PC-9 (cell line): ENCODE measurements around the gene LRG1. TPM values are rescaled to one million over a fixed set of nuclear protein-coding genes. Genes with fewer than 3 reads are reported as not detected.

Source experiments
- BruUV-seq: library from RNA; stranded (reverse); fragments of 400-500 nt; replicated peaks from 2 replicates; lab custom pipeline; 2021; lab: Mats Ljungman, UMichigan
- CTCF ChIA-PET: fragments of 300-600 bp; sonication (Branson Sonifier 250); formaldehyde crosslinking; loops from one replicate; lab custom pipeline; 2022; ENCODE audit warnings: antibody characterized with exemption; lab: Charles Lee
- POLR2A ChIA-PET: fragments of 300-600 bp; sonication (Branson Sonifier 250); formaldehyde crosslinking; loops from one replicate; lab custom pipeline; 2022; ENCODE audit warnings: antibody characterized with exemption; ENCODE audit not compliant: unreplicated experiment; lab: Charles Lee
- DNase-seq, 2 experiments: peaks; one replicate each; pipeline versions ENCODE4 v3.0.0 to v3.0.0-alpha.2; 2015 to 2022; ENCODE audit warnings: mixed read lengths in 1 of 2
- H2AFZ ChIP-seq: fragments of 200-600 bp; sonication (generic); 2 replicates; pipeline ENCODE4 v1.8.1; 2017; ENCODE audit warnings: antibody characterized with exemption
- H3F3A ChIP-seq: fragments of 200-600 bp; sonication (generic); 2 replicates; pipeline ENCODE4 v1.8.1; 2017; ENCODE audit warnings: antibody characterized with exemption, mild to moderate bottlenecking, low read depth; ENCODE audit not compliant: insufficient read depth
- H3K27ac ChIP-seq: fragments of 200-600 bp; sonication (generic); 2 replicates; pipeline ENCODE4 v1.6.1; 2016; ENCODE audit warnings: mixed run types
- H3K27me3 ChIP-seq: fragments of 200-600 bp; sonication (generic); 2 replicates; pipeline ENCODE4 v1.6.1; 2016; ENCODE audit warnings: low read depth, mixed run types; ENCODE audit not compliant: insufficient read depth
- H3K36me3 ChIP-seq: fragments of 200-600 bp; sonication (generic); 2 replicates; pipeline ENCODE4 v1.6.1; 2016; ENCODE audit warnings: low read depth, mixed run types
- H3K4me1 ChIP-seq: fragments of 200-600 bp; sonication (generic); replicated peaks from 2 replicates; pipeline ENCODE4 v1.6.1; 2016; ENCODE audit warnings: mixed run types; ENCODE audit not compliant: insufficient read depth
- H3K4me2 ChIP-seq: fragments of 200-600 bp; sonication (generic); 2 replicates; pipeline ENCODE4 v1.6.1; 2017; ENCODE audit warnings: mixed run types
- H3K4me3 ChIP-seq: fragments of 200-600 bp; sonication (generic); 2 replicates; pipeline ENCODE4 v1.6.1; 2016; ENCODE audit warnings: mixed run types
- H3K79me2 ChIP-seq: fragments of 200-600 bp; sonication (generic); 2 replicates; pipeline ENCODE4 v1.6.1; 2017; ENCODE audit warnings: low read depth, mixed run types
- H3K9me2 ChIP-seq: fragments of 200-600 bp; sonication (generic); 2 replicates; pipeline ENCODE4 v1.8.1; 2017; ENCODE audit warnings: mild to moderate bottlenecking; ENCODE audit not compliant: insufficient read depth
- H3K9me3 ChIP-seq: fragments of 200-600 bp; sonication (generic); 2 replicates; pipeline ENCODE4 v1.8.1; 2016; ENCODE audit warnings: low read depth; ENCODE audit not compliant: insufficient read depth
- H4K20me1 ChIP-seq: fragments of 200-600 bp; sonication (generic); 2 replicates; pipeline ENCODE4 v1.8.1; 2017; ENCODE audit not compliant: insufficient read depth
- CTCF ChIP-seq: fragments of 200-600 bp; sonication (generic); conservative IDR thresholded peaks from 2 replicates; pipeline ENCODE4 v1.6.1; 2017; ENCODE audit warnings: mixed run types, antibody characterized with exemption, mild to moderate bottlenecking, moderate library complexity
- EZH2 ChIP-seq: fragments of 200-600 bp; sonication (generic); IDR thresholded peaks from 2 replicates; pipeline ENCODE4 v1.8.0; 2017; ENCODE audit warnings: antibody characterized with exemption, low read depth
- intact Hi-C: fragments of 100-400 bp; cut with micrococcal nuclease; formaldehyde crosslinking; loops from one replicate; pipeline ENCODE4 v1.10.0; 2022; ENCODE audit not compliant: unreplicated experiment
- total RNA-seq: library from RNA; stranded (reverse); gene quantifications from 2 replicates; pipeline ENCODE4 v1.2.3, GENCODE V29; 2021

The LRG1 gene
- total RNA-seq, 1 experiment from 2014 or later = 25.6 TPM

- H3K4me1 ChIP-seq = no peaks in the 10 kb centered on the region
- no peak for DNase-seq
- no peak overlapping the region for H3K27ac ChIP-seq
- H3K79me2 ChIP-seq = no peaks in the 10 kb centered on the region
- peak overlapping the region; percentile 64 for H3K4me2 ChIP-seq
- H2AFZ ChIP-seq = no peak overlapping the region
- peaks cover 15% of the 10 kb centered on the region for H3K27me3 ChIP-seq
- ChIA-PET POLR2A (no interaction called here), CTCF (no interaction called here)
- peaks cover 8% of the 10 kb centered on the region; the same call in 1 of the 2 replicates for H3F3A ChIP-seq
- no peaks in the 10 kb centered on the region for H3K9me3 ChIP-seq
- no peaks in the 10 kb centered on the region for H3K36me3 ChIP-seq
- BruUV-seq = no TSS peak
- no peaks in the 10 kb centered on the region for H4K20me1 ChIP-seq
- H3K9me2 ChIP-seq = no peaks in the 10 kb centered on the region
- TF ChIP-seq CTCF (no peak), EZH2 (no peak)
- intact Hi-C loops = no loop called here
- peak overlapping the region; percentile 31; the same call in 1 of the 2 replicates for H3K4me3 ChIP-seq
Observed at GRCh38 chr19:4584670-4585460, 45.0 kb upstream of the LRG1 start.

DNA sequence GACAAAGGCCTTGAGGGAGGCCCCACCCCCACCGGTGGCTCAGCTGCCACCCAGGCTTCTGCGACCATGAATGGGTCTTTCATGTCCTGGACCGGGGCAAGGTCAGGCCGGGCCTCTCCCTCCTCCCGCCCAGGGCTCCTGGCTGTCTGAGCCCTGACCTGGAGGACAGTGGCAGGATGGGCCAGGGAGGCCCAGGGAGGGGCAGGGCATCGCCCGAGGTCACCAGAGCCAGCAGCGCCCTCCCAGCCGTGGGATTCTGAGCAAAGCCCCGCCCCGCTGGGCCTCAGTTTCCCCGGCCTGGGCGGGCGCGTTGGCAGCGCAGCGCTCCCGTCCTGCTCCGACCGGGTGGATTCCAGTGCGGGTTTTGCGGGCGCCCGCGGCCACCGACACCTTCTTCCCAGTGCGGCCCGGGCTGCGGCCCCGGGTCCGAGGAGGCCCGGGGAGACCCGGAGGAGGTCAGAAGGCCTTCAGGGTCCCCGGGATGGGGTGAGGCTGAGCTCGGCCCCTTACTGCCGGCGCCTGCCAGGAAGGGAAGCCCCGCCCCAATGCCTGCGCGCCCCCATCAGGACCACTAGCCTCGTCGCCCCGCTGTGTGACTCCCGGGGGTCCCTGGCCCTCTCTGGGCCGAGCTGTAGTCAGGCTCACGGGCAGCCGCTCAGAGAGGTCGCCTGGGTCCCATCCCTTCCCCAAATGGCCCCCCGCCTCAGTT is 44.3 kb upstream of the LRG1 start:
- Histone ChIP-seq H4K20me1 (no peaks in the 10 kb centered on the region), H3F3A (peaks cover 8% of the 10 kb centered on the region; the same call in 1 of the 2 replicates), H3K27ac (no peak overlapping the region), H3K4me2 (peak overlapping the region; percentile 64), H3K9me3 (no peaks in the 10 kb centered on the region), H3K36me3 (no peaks in the 10 kb centered on the region), H3K79me2 (no peaks in the 10 kb centered on the region), H3K9me2 (no peaks in the 10 kb centered on the region), H3K27me3 (peaks cover 18% of the 10 kb centered on the region), H3K4me3 (peak overlapping the region; percentile 31; the same call in 1 of the 2 replicates), H3K4me1 (no peaks in the 10 kb centered on the region), H2AFZ (no peak overlapping the region)
- CTCF ChIA-PET = no interaction called here
- TF ChIP-seq EZH2 = no peak
- no peak for TF ChIP-seq CTCF
- no TSS peak for BruUV-seq
- POLR2A ChIA-PET = no interaction called here
- intact Hi-C loops = no loop called here
- no peak for DNase-seq

DNA sequence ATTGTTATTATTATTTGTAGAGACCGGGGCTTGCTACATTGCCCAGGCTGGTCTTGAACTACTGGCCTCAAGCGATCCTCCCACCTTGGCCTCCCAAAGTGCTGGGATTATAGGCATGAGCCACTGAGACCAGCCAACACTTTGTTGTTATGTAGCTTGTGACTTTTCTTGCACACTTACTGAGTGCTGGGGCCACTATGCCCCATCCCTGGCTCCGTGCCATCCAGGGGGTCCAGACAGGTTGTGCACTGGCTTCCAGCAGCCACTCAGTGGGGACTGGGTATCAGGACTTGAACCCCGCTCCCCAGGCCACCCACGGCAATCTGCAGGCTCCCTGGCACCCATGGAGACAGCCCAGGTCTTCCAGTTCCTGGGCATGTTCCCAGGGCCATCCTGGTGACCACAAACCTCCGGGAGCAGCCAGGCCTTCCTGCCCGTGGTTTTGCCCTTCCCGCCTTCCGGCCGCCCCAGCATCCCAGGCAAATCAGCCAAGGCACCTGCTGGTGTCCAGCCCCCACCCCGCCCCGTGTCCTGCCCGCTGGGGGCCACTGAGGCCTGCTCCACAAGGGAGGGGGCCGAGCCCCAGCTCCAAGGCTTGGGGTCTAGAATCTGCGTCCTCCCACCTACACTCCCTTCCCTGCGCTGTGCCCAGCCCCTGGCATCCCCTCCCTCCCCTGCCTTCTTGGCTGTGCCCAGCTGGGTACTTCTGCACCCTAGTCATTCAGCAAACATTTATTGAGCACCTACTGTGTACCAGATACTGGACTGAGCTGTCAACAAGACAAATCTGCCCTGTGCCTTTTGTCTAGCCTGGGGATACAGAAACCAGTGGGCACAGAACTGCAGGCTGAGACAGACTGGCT is 43.4 kb upstream of the LRG1 start:
- Histone ChIP-seq H3K27me3 (peaks cover 18% of the 10 kb centered on the region), H3K4me1 (no peaks in the 10 kb centered on the region), H3K9me3 (no peaks in the 10 kb centered on the region), H3K4me3 (no peak overlapping the region), H3K79me2 (no peaks in the 10 kb centered on the region), H3F3A (peaks cover 8% of the 10 kb centered on the region; the same call in 1 of the 2 replicates), H3K4me2 (no peak overlapping the region), H3K36me3 (no peaks in the 10 kb centered on the region), H2AFZ (no peak overlapping the region), H3K9me2 (no peaks in the 10 kb centered on the region), H4K20me1 (no peaks in the 10 kb centered on the region), H3K27ac (no peak overlapping the region)
- intact Hi-C loops = no loop called here
- ChIA-PET CTCF (no interaction called here), POLR2A (no interaction called here)
- DNase-seq = no peak
- TF ChIP-seq EZH2 = no peak
- no peak for TF ChIP-seq CTCF
- no TSS peak for BruUV-seq
